ENCODE measurements around the gene PSG6. TPM values are rescaled to one million over a fixed set of nuclear protein-coding genes. Genes with fewer than 3 reads are reported as not detected.
"Not testable (repeated sequence)": the region's sequence is repeated elsewhere in the genome, so short reads cannot be mapped to it uniquely, and the experiment has no call there.

The PSG6 gene
- total RNA-seq, 1 donor from 2014 or later: not detected

GRCh38 chr19:42911731-42912130 lies 6.0 kb downstream of the PSG6 start:
- DNase-seq (ENCODE audit: low spot score): not testable (repeated sequence)

- not testable (repeated sequence) for DNase-seq (ENCODE audit: low spot score)
These were observed 11.5 kb downstream of the PSG6 start for GRCh38 chr19:42906162-42906561.

- DNase-seq (ENCODE audit: low spot score): not testable (repeated sequence)
These were observed 17.1 kb downstream of the PSG6 start for GRCh38 chr19:42900561-42900960.

GRCh38 chr19:42899674-42900073 lies 18.0 kb downstream of the PSG6 start:
- not testable (repeated sequence) for DNase-seq (ENCODE audit: low spot score)

- not testable (repeated sequence) for DNase-seq (ENCODE audit: low spot score)
These were observed 18.6 kb downstream of the PSG6 start for GRCh38 chr19:42899110-42899509.

- DNase-seq (ENCODE audit: low spot score): not testable (repeated sequence)
These were observed 19.0 kb downstream of the PSG6 start for GRCh38 chr19:42898656-42899055.

- DNase-seq (ENCODE audit: low spot score): not testable (repeated sequence)
These were observed 20.0 kb downstream of the PSG6 start for GRCh38 chr19:42897729-42898128.

- not testable (repeated sequence) for DNase-seq (ENCODE audit: low spot score)
These were observed 27.2 kb downstream of the PSG6 start for GRCh38 chr19:42890446-42890845.

GRCh38 chr19:42887876-42888445 lies 29.7 kb downstream of the PSG6 start:
- DNase-seq (ENCODE audit: low spot score): not testable (repeated sequence)

- not testable (repeated sequence) for DNase-seq (ENCODE audit: low spot score)
These were observed 35.0 kb downstream of the PSG6 start for GRCh38 chr19:42882730-42883129.

GRCh38 chr19:42882010-42882409 lies 35.7 kb downstream of the PSG6 start:
- DNase-seq (ENCODE audit: low spot score): not testable (repeated sequence)

- DNase-seq (ENCODE audit: low spot score): not testable (repeated sequence)
These were observed 36.4 kb downstream of the PSG6 start for GRCh38 chr19:42881279-42881678.

- DNase-seq (ENCODE audit: low spot score): not testable (repeated sequence)
These were observed 37.1 kb downstream of the PSG6 start for GRCh38 chr19:42880621-42881020.

- no peak for DNase-seq (ENCODE audit: low spot score)
These were observed 38.1 kb downstream of the PSG6 start, which contains the start of gene PSG1 for GRCh38 chr19:42879613-42880012. TSS of gene PSG1 (minus strand) at chr19:42879713. CDS start at chr19:42879581, 132 bp downstream.

GRCh38 chr19:42876596-42876995 lies 41.1 kb downstream of the PSG6 start:
- not testable (repeated sequence) for DNase-seq (ENCODE audit: low spot score)

- DNase-seq (ENCODE audit: low spot score): not testable (repeated sequence)
These were observed 41.8 kb downstream of the PSG6 start for GRCh38 chr19:42875881-42876280.

GRCh38 chr19:42874901-42875813 lies 42.5 kb downstream of the PSG6 start:
- not testable (repeated sequence) for DNase-seq (ENCODE audit: low spot score)

- not testable (repeated sequence) for DNase-seq (ENCODE audit: low spot score)
These were observed 43.6 kb downstream of the PSG6 start for GRCh38 chr19:42874136-42874535.

GRCh38 chr19:42872608-42873007 lies 45.1 kb downstream of the PSG6 start:
- no peak for DNase-seq (ENCODE audit: low spot score)

GRCh38 chr19:42857544-42857867 lies 60.2 kb downstream of the PSG6 start:
- no peak for DNase-seq (ENCODE audit: low spot score)

GRCh38 chr19:42856866-42857543 lies 60.7 kb downstream of the PSG6 start:
- not testable (repeated sequence) for DNase-seq (ENCODE audit: low spot score)

GRCh38 chr19:42854745-42855144 lies 62.9 kb downstream of the PSG6 start:
- not testable (repeated sequence) for DNase-seq (ENCODE audit: low spot score)

Data from mucosa of gallbladder (tissue), 1 donor.